ENCODE measurements around the gene URI1.
"Not testable (repeated sequence)": the region's sequence is repeated elsewhere in the genome, so short reads cannot be mapped to it uniquely, and the experiment has no call there.

The URI1 gene, protein sequence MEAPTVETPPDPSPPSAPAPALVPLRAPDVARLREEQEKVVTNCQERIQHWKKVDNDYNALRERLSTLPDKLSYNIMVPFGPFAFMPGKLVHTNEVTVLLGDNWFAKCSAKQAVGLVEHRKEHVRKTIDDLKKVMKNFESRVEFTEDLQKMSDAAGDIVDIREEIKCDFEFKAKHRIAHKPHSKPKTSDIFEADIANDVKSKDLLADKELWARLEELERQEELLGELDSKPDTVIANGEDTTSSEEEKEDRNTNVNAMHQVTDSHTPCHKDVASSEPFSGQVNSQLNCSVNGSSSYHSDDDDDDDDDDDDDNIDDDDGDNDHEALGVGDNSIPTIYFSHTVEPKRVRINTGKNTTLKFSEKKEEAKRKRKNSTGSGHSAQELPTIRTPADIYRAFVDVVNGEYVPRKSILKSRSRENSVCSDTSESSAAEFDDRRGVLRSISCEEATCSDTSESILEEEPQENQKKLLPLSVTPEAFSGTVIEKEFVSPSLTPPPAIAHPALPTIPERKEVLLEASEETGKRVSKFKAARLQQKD
- 98.1 to 156 (median 128) reads per million in 9 experiments for total RNA-seq

DNA sequence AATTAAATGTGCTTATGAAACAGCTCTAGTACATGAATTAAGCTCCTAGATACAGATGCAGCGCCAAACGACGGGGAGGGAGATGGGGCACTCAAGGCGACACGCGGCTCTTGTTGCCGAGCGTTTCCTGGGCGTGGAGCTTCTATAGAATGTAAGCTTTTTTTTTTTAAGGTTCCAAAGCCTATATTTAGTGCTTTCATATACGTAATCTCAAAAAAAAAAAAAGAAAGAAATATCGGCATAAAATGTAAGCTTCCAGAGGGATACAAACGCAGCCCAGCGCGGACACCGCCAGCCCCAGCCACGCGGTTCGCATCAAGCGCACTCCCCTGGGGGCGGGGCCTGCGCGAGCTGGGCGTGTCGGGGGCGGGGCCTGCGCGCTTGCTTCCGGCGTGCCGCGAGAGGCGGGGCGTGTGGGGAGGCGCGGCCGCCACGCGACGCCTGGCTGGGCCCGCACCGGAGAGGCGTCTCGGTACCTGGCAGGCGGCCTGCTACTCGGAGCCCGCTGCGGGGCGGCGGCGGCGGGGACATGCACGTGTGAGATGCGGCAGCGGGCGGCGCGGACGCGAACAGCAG is at the start of gene URI1:
Gene URI1 (plus strand): TSS at position 412 of the 576 bp plus-strand sequence. CDS start 309 bp downstream, outside the sequence.
- peak; percentile 86 for ATAC-seq (replicated peaks)
- H3K4me3 Mint-ChIP-seq, result peak within 1 kb of the TSS; percentile 87 to 94
- H3K36me3 Mint-ChIP-seq (ENCODE audit: insufficient read depth), result peaks cover 12% of the 10 kb centered on the region
- peak; percentile 93 to 97 (median 96) for DNase-seq
- H3K9me3 Mint-ChIP-seq, result peaks cover 0 to 4% of the 10 kb centered on the region in 2 donors
- peaks cover 0 to 10% of the 10 kb centered on the region in 2 donors for H3K27me3 Mint-ChIP-seq
- peak within 1 kb of the TSS; percentile 89 to 91 for H3K27ac Mint-ChIP-seq
- H3K4me1 Mint-ChIP-seq (ENCODE audit: low read depth in 2 of 2), result peaks cover 26 to 39% of the 10 kb centered on the region in 2 donors

DNA sequence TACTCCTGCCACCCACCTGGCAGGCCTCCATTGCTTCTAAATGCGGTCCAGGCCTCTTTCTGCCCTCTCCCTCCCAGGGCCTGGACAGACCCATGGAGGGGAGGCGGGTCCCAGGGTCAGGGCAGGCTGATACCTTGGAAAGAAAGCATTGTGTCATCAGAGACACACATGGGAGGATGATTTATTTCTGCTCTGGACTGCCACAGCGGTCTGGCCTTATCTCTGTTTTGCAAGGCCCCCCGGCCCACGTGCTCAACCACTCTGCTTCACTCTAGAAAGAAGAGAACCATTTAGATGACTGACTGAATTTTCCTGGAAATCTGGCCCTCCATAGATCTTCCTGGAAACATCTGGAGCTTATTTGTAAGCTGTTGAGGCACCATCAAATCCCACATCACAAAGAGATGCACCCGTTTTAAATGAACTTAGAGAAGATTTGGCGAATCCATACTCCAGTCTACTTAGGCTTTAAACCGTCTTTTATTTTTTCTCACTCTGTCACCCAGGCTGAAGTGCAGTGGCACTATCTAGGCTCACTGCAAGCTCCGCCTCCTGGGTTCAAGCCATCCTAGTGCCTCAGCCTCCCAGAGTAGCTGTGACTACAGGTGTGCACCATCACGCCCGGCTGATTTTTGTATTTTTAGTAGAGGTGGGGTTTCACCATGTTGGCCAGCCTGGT is 48.3 kb upstream of the URI1 start:
- Mint-ChIP-seq H3K27ac (no peak overlapping the region), H3K27me3 (peaks cover 0 to 24% of the 10 kb centered on the region in 2 donors), H3K4me3 (no peak overlapping the region), H3K4me1 (ENCODE audit: low read depth in 2 of 2) (no peaks in the 10 kb centered on the region), H3K36me3 (ENCODE audit: insufficient read depth) (no peaks in the 10 kb centered on the region), H3K9me3 (peaks cover 0 to 10% of the 10 kb centered on the region in 2 donors)
- ATAC-seq (replicated peaks), result no peak
- DNase-seq, result no peak

DNA sequence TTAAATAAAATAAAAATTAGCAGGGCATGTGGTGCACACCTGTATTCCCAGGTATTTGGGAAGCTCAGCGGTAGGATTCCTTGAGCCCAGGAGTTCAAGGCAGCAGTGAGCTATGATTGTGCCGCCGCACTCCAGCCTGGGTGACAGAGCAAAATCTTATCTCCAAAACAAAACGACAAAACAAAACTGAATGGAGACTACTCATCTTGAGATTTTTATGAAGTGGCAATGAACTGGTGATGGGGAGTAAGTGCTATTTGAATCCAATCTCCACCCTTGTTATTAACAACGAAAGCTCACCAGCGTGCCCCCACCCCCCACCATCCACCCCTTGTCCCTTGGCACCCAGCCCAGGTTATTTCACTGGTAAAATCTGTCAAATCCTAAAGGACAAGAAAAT is 45.2 kb upstream of the URI1 start:
- no peak overlapping the region for H3K27ac Mint-ChIP-seq
- no peaks in the 10 kb centered on the region for H3K4me1 Mint-ChIP-seq (ENCODE audit: low read depth in 2 of 2)
- no peaks in the 10 kb centered on the region for H3K9me3 Mint-ChIP-seq
- peaks cover 0 to 22% of the 10 kb centered on the region in 2 donors for H3K27me3 Mint-ChIP-seq
- ATAC-seq (replicated peaks) (no peak), DNase-seq (no peak)
- H3K36me3 Mint-ChIP-seq (ENCODE audit: insufficient read depth), result no peaks in the 10 kb centered on the region
- H3K4me3 Mint-ChIP-seq, result no peak overlapping the region

DNA sequence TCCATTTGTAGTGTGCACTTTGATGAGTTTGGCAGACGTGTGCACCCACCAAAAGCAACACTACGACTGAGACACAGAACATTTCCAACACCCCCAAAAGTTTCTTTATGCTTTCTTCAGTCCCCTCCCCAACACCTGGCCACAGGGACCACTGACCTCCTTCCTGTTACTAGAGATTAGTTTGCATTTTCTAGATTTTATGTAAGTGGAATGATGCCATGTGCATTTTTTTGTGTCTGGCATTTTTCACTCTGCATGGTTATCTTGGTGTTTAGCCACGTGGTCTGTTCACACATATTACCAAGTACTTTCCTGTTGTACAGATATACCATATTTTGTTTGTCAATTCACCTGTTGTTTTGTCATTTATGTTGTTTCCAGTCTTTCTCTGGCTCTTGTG is 44.6 kb upstream of the URI1 start:
- Mint-ChIP-seq H3K9me3 (no peaks in the 10 kb centered on the region), H3K36me3 (ENCODE audit: insufficient read depth) (no peaks in the 10 kb centered on the region), H3K27me3 (peaks cover 0 to 15% of the 10 kb centered on the region in 2 donors), H3K4me1 (ENCODE audit: low read depth in 2 of 2) (no peaks in the 10 kb centered on the region), H3K4me3 (no peak overlapping the region), H3K27ac (no peak overlapping the region)
- DNase-seq (no peak), ATAC-seq (replicated peaks) (no peak)

DNA sequence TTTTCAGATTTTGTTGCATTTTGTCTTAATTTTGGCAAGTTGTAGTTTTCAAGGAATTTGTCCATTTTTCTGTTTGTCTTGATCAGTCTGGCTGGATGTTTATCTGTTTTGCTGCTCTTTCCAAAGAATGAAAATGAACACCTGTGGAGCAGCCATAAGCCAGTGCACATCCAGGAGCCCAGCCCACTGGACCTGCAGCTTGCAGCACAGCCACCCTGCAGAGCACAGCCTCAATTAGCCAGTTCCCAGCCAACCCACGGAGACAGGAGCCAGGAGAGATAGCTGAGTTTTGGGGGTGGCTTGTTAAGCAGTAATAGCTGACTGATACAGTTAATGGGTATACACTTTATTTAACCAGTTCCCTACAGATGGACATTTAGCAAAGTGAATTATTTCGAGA is 38.0 kb upstream of the URI1 start:
- Mint-ChIP-seq H3K27me3 (peaks cover 0 to 28% of the 10 kb centered on the region in 2 donors), H3K27ac (no peak overlapping the region), H3K4me1 (ENCODE audit: low read depth in 2 of 2) (no peaks in the 10 kb centered on the region), H3K9me3 (no peaks in the 10 kb centered on the region), H3K36me3 (ENCODE audit: insufficient read depth) (no peaks in the 10 kb centered on the region), H3K4me3 (no peak overlapping the region)
- no peak for ATAC-seq (replicated peaks)
- no peak for DNase-seq

DNA sequence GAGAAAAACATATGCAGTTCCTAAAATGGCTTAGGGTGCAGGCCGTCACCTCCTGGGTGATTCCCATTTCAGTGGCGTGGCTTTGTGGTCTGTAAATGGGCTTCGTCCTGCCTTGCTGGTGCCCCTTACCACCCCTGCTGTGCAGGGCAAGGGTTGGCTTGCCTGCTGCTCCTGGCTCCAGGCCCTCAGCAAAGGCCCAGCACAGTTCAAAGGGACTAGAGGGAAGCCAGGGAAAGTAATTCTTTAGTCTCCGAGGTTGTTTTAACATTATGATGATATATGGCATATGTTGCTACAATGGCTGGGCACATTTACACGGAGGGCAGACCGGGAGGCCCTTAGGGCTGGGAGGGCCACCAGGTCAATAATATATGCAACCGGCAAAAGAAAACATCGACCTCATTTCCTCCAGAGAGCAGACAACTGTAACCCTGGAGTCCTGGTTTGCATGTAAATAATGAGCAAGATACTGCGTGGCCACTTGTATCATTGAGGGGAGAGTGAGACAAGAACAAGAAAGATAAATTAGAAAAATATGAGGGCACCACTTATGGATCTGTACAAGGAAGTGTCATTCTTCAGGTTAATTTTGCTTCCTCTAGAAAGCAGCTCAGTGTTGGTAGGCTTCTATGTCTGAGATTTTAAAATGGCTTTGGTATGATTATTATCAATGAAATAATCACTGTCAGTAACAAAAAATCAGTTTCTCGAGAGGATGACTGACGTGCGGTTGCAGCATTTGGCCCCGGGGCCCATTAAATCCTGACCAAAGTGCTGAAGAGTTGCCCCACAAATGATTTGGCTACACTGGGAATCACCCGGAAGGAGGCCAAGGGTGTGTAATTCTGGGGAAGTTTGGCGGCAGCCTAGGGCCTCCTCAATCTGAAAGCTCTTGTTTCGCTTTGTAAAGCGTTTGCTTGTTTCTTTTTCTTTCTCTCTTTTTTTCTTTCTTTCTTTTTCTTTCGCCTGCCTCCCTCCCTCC is 32.8 kb upstream of the URI1 start:
- Mint-ChIP-seq H3K4me3 (no peak overlapping the region), H3K27ac (no peak overlapping the region), H3K9me3 (no peaks in the 10 kb centered on the region), H3K4me1 (ENCODE audit: low read depth in 2 of 2) (no peaks in the 10 kb centered on the region), H3K36me3 (ENCODE audit: insufficient read depth) (no peaks in the 10 kb centered on the region), H3K27me3 (peaks cover 13 to 33% of the 10 kb centered on the region in 2 donors)
- no peak for DNase-seq
- no peak for ATAC-seq (replicated peaks)

DNA sequence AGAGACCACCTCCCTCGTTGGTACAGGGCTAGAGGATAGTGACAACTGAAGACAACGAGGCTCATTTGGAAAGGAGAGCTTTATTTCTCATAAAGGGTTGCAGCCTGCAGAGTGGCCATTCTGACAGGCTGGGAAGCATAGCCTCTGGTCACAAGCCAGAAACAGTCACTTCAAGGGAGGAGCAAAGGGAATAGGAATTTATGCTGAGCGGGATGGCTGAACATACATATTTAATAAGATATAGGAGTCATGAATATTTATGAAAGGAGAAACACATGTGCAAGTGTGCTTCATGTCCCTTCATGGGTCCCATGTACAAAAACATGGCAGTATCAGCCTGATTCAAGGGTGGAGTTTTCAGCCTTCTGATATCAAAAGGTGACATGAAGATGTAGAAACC is 27.1 kb upstream of the URI1 start:
- Mint-ChIP-seq H3K36me3 (ENCODE audit: insufficient read depth) (peaks cover 2% of the 10 kb centered on the region), H3K27me3 (peaks cover 36 to 52% of the 10 kb centered on the region in 2 donors), H3K4me1 (ENCODE audit: low read depth in 2 of 2) (no peaks in the 10 kb centered on the region), H3K4me3 (no peak overlapping the region), H3K27ac (no peak overlapping the region), H3K9me3 (no peaks in the 10 kb centered on the region)
- DNase-seq (no peak), ATAC-seq (replicated peaks) (no peak)

DNA sequence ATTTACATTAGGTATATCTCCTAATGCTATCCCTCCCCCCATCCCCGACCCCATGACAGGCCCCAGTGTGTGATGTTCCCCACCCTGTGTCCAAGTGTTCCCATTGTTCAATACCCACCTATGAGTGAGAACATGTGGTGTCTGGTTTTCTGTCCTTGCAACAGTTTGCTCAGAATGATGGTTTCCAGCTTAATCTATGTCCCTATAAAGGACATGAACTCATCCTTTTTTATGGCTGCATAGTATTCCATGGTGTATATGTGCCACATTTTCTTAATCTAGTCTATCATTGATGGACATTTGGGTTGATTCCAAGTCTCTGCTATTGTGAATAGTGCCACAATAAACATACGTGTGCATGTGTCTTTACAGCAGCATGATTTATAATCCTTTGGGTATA is 26.2 kb upstream of the URI1 start:
- H3K36me3 Mint-ChIP-seq (ENCODE audit: insufficient read depth); H3K27ac Mint-ChIP-seq; DNase-seq; H3K9me3 Mint-ChIP-seq; H3K4me1 Mint-ChIP-seq (ENCODE audit: low read depth in 2 of 2); ATAC-seq (replicated peaks); H3K4me3 Mint-ChIP-seq: not testable (repeated sequence)
- H3K27me3 Mint-ChIP-seq, result peaks cover 36 to 49% of the 10 kb centered on the region in 2 donors

DNA sequence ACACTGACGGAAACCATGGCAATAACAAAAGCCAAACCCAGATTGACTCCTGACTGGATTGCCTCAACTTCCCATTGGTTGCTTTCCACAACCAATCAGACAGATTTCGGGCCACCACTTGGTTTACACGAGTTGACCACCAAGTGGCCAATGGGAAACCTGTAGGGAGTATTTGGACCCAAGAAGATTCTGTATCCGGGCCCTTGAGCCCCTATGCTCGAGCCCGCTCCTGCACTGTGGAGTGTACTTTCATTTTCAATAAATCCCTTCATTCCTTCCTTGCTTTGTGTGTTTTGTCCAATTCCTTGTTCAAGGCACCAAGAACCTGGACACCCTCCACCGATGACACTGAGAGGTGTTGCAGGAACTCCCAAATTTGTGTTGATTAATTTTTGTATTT is 24.1 kb upstream of the URI1 start:
- H3K36me3 Mint-ChIP-seq (ENCODE audit: insufficient read depth), result peaks cover 2% of the 10 kb centered on the region
- no peak overlapping the region for H3K4me3 Mint-ChIP-seq
- H3K27ac Mint-ChIP-seq, result no peak overlapping the region
- H3K27me3 Mint-ChIP-seq, result peaks cover 43 to 55% of the 10 kb centered on the region in 2 donors
- no peaks in the 10 kb centered on the region for H3K4me1 Mint-ChIP-seq (ENCODE audit: low read depth in 2 of 2)
- no peaks in the 10 kb centered on the region for H3K9me3 Mint-ChIP-seq
- DNase-seq (no peak), ATAC-seq (replicated peaks) (no peak)

DNA sequence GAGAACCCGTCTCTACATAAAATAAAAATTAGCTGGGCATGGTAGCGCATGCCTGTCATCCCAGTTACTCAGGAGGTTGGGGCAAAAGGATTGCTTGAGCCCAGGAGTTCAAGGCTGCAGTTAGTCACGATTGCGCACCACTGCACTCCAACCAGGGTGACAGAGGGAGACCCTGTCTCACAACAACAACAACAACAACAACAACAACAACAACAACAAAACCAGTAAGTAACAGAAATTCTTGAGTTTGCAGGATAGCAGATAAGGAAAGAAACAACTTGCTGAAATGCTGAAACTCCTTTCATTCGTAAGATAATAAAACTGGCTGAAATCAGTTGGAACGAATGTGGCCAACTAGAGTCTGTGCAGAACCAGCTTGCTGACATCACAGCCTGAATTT is 23.1 kb upstream of the URI1 start:
- Mint-ChIP-seq H3K9me3 (no peaks in the 10 kb centered on the region), H3K27ac (no peak overlapping the region), H3K4me3 (no peak overlapping the region), H3K4me1 (ENCODE audit: low read depth in 2 of 2) (no peaks in the 10 kb centered on the region), H3K36me3 (ENCODE audit: insufficient read depth) (peaks cover 2% of the 10 kb centered on the region), H3K27me3 (peaks cover 42 to 58% of the 10 kb centered on the region in 2 donors)
- ATAC-seq (replicated peaks) (no peak), DNase-seq (no peak)

DNA sequence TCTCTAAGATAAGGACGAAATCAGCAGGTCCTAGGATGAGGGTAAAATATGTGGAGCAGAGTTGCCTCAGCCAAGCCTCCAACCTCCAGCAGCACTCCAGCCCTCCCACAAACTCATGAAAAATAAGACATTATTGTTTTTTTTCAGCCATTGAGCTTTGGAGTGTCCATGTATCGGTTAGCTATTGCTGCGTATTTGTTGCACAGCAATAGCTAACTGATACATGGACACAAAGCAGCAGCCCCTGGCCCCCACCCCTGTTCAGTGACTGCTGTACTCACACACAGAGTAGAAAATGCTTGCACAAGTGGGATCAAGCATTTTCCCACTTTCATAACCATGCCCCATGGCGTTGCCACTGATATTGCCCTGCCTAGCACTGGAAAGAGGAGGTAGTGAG is 19.1 kb upstream of the URI1 start:
- Mint-ChIP-seq H3K27ac (no peak overlapping the region), H3K36me3 (ENCODE audit: insufficient read depth) (no peaks in the 10 kb centered on the region)
- no peak for DNase-seq

DNA sequence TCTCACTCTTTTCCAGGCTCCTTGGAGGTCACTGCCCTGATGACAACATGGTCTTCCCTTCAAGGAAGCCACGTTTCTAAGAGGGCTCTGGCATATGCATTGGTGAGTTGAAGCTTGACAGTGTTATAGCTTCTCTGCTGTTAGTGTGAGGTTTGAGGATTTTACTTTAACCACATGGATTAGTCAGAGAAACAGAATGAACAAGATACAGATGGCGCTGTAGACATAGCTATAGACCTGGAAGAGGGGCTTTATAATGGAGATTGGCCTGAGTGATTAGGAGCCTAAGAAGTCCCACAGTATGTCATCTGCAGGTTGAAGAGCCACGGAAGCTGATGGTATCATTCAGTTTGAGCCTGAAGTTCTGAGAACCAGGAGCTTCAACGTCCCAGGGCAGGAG is 18.4 kb upstream of the URI1 start:
- Mint-ChIP-seq H3K4me3 (no peak overlapping the region), H3K27ac (no peak overlapping the region), H3K9me3 (no peaks in the 10 kb centered on the region), H3K27me3 (peaks cover 14 to 49% of the 10 kb centered on the region in 2 donors), H3K36me3 (ENCODE audit: insufficient read depth) (no peaks in the 10 kb centered on the region), H3K4me1 (ENCODE audit: low read depth in 2 of 2) (peaks cover 0 to 2% of the 10 kb centered on the region in 2 donors)
- DNase-seq, result no peak
- no peak for ATAC-seq (replicated peaks)

More for the DNA sequence above, 19.1 kb upstream of the URI1 start:
- H3K9me3 Mint-ChIP-seq, result no peaks in the 10 kb centered on the region
- no peak overlapping the region for H3K4me3 Mint-ChIP-seq
- H3K4me1 Mint-ChIP-seq (ENCODE audit: low read depth in 2 of 2), result peaks cover 0 to 2% of the 10 kb centered on the region in 2 donors
- H3K27me3 Mint-ChIP-seq, result peaks cover 19 to 54% of the 10 kb centered on the region in 2 donors
- no peak for ATAC-seq (replicated peaks)
